ENCODE data around the gene OLA1.

OLA1 gene

DNA sequence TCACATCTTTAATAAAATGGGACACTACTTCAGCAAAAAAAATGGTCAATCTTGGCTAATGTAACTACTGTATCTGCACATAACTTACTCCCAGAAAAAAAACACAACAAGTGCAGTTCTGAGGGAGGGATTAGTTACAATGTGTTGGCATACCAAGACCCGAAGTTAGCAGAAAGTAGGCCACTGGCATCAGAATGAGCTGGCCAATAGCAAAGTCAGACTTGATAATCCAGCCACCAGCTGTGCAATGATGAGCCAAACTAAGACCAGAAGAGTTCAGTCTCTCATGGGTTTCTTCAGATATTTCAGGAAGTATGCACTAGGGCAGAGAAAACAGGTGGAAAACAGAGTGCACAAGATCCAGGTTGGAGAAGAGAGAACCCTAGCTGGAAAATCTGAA lies 65.3 kb downstream of the OLA1 start:
- TF ChIP-seq TCF12 (IDR thresholded peaks at IDR 0.05; ENCODE audit: low read depth), result no peak
- no peak for TF ChIP-seq TAF1 (IDR thresholded peaks at IDR 0.05; ENCODE audit: low read depth)
- no peak for TF ChIP-seq EP300 (IDR thresholded peaks at IDR 0.05; ENCODE audit: borderline replicate concordance)
- no peak for TF ChIP-seq EGR1 (IDR thresholded peaks at IDR 0.05)
- TF ChIP-seq YY1 (IDR thresholded peaks at IDR 0.05; ENCODE audit: low read depth), result no peak
- TF ChIP-seq CEBPB (IDR thresholded peaks at IDR 0.05), result no peak
- TF ChIP-seq ZBTB7A (IDR thresholded peaks at IDR 0.05; ENCODE audit: low read depth), result no peak
- no peak for TF ChIP-seq TEAD4 (IDR thresholded peaks at IDR 0.05)
- TF ChIP-seq MAX (IDR thresholded peaks at IDR 0.05), result no peak
- no peak for TF ChIP-seq FOXM1 (IDR thresholded peaks at IDR 0.05; ENCODE audit: borderline replicate concordance, low read depth)
- no peak for TF ChIP-seq REST (IDR thresholded peaks at IDR 0.05; ENCODE audit: low read depth)
- TF ChIP-seq NFIC (IDR thresholded peaks at IDR 0.05), result no peak
- TF ChIP-seq USF1 (IDR thresholded peaks at IDR 0.05), result no peak
- no peak for TF ChIP-seq RAD21 (IDR thresholded peaks at IDR 0.05; ENCODE audit: low read depth)
- TF ChIP-seq CREB1 (IDR thresholded peaks at IDR 0.05; ENCODE audit: low read depth), result no peak

DNA sequence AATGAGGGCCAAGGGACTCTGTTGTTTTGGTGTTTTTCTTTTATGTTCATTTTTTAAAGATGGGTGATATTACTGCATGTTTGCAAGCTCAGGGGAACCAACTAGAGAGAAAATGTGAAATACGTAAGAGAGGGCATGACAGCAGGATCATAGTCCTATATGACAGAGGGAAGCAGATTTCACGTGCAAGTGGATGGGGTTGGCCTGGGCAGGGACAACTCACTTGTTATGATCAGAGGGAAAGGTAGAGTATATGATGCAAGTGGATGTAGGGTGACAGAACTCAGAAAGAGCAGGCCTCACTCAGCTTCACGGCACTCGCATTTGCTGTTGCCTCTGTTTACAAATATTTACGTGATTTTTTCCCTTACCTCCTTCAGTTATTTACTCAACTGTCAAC lies 67.0 kb downstream of the OLA1 start:
- TF ChIP-seq TEAD4 (IDR thresholded peaks at IDR 0.05) (no peak), YY1 (IDR thresholded peaks at IDR 0.05; ENCODE audit: low read depth) (no peak), TCF12 (IDR thresholded peaks at IDR 0.05; ENCODE audit: low read depth) (no peak), ZBTB7A (IDR thresholded peaks at IDR 0.05; ENCODE audit: low read depth) (no peak), USF1 (IDR thresholded peaks at IDR 0.05) (no peak), MAX (IDR thresholded peaks at IDR 0.05) (no peak), REST (IDR thresholded peaks at IDR 0.05; ENCODE audit: low read depth) (no peak), CREB1 (IDR thresholded peaks at IDR 0.05; ENCODE audit: low read depth) (no peak), CEBPB (IDR thresholded peaks at IDR 0.05) (no peak), TAF1 (IDR thresholded peaks at IDR 0.05; ENCODE audit: low read depth) (no peak), RAD21 (IDR thresholded peaks at IDR 0.05; ENCODE audit: low read depth) (no peak), FOXM1 (IDR thresholded peaks at IDR 0.05; ENCODE audit: borderline replicate concordance, low read depth) (no peak), EGR1 (IDR thresholded peaks at IDR 0.05) (no peak), NFIC (IDR thresholded peaks at IDR 0.05) (no peak), EP300 (IDR thresholded peaks at IDR 0.05; ENCODE audit: borderline replicate concordance) (no peak)

GRCh38 chr2:174180726-174181236 lies 67.6 kb downstream of the OLA1 start:
- TF ChIP-seq ZBTB7A (IDR thresholded peaks at IDR 0.05; ENCODE audit: low read depth) (no peak), CREB1 (IDR thresholded peaks at IDR 0.05; ENCODE audit: low read depth) (no peak), NFIC (IDR thresholded peaks at IDR 0.05) (no peak), EP300 (IDR thresholded peaks at IDR 0.05; ENCODE audit: borderline replicate concordance) (no peak), EGR1 (IDR thresholded peaks at IDR 0.05) (no peak), YY1 (IDR thresholded peaks at IDR 0.05; ENCODE audit: low read depth) (no peak)

DNA sequence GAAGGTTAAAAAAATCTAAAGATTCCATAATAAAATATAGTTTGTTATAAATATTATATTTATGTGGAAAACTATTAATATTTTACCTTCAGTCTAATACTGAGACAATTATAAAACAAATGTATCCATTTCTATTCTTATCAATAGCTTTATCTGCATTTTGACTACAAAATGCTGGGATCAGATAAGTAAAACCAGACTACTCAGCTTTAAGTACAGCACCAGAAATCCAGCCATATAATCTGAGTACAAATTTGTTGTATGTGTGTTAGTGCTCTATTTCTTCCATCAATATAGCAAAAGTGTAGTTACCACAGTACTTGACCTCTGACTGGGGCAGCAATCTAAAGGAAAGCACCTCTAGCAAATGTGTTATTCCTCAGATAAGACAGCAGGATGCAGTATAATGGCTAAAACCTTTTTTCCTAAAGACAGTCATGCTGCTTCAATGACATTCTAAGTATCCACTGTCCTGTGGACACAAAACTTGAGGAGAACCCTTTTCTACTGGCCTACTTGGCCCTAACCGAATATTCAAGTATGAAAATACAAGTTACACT lies 68.1 kb downstream of the OLA1 start:
- TF ChIP-seq USF1 (IDR thresholded peaks at IDR 0.05), result no peak
- no peak for TF ChIP-seq TCF12 (IDR thresholded peaks at IDR 0.05; ENCODE audit: low read depth)
- no peak for TF ChIP-seq REST (IDR thresholded peaks at IDR 0.05; ENCODE audit: low read depth)
- TF ChIP-seq ZBTB7A (IDR thresholded peaks at IDR 0.05; ENCODE audit: low read depth), result no peak
- no peak for TF ChIP-seq CEBPB (IDR thresholded peaks at IDR 0.05)
- TF ChIP-seq RAD21 (IDR thresholded peaks at IDR 0.05; ENCODE audit: low read depth), result no peak
- TF ChIP-seq MAX (IDR thresholded peaks at IDR 0.05), result no peak
- no peak for TF ChIP-seq TAF1 (IDR thresholded peaks at IDR 0.05; ENCODE audit: low read depth)
- no peak for TF ChIP-seq FOXM1 (IDR thresholded peaks at IDR 0.05; ENCODE audit: borderline replicate concordance, low read depth)
- TF ChIP-seq EP300 (IDR thresholded peaks at IDR 0.05; ENCODE audit: borderline replicate concordance), result no peak
- TF ChIP-seq TEAD4 (IDR thresholded peaks at IDR 0.05), result no peak
- no peak for TF ChIP-seq CREB1 (IDR thresholded peaks at IDR 0.05; ENCODE audit: low read depth)
